ENCODE measurements around the gene NPFFR1. TPM values are rescaled to one million over a fixed set of nuclear protein-coding genes. Genes with fewer than 3 reads are reported as not detected.
"Not testable (repeated sequence)": the region's sequence is repeated elsewhere in the genome, so short reads cannot be mapped to it uniquely, and the experiment has no call there.

NPFFR1 gene
- total RNA-seq, 1 donor from 2014 or later = not detected

GRCh38 chr10:70232859-70233108, 51.0 kb downstream of the NPFFR1 start:
- no peaks in the 10 kb centered on the region for H3K9me3 Mint-ChIP-seq (ENCODE audit: unreplicated experiment)
- H3K4me3 Mint-ChIP-seq (ENCODE audit: unreplicated experiment) = peak overlapping the region; percentile 97
- peaks cover 29% of the 10 kb centered on the region for H3K4me1 Mint-ChIP-seq (ENCODE audit: unreplicated experiment)
- H3K27ac Mint-ChIP-seq (ENCODE audit: unreplicated experiment) = peak overlapping the region; percentile 94
- H3K27me3 Mint-ChIP-seq (ENCODE audit: unreplicated experiment) = no peaks in the 10 kb centered on the region
- no peak for TF ChIP-seq CTCF (IDR thresholded peaks at IDR 0.05)
- peaks cover 4% of the 10 kb centered on the region for H3K36me3 Mint-ChIP-seq (ENCODE audit: unreplicated experiment)
- DNase-seq (ENCODE audit: extremely low spot score, unreplicated experiment) = no peak

GRCh38 chr10:70232155-70232858, 51.5 kb downstream of the NPFFR1 start:
- Mint-ChIP-seq H3K4me1 (ENCODE audit: unreplicated experiment) (peaks cover 31% of the 10 kb centered on the region), H3K4me3 (ENCODE audit: unreplicated experiment) (peak overlapping the region; percentile 97), H3K36me3 (ENCODE audit: unreplicated experiment) (peaks cover 4% of the 10 kb centered on the region), H3K27me3 (ENCODE audit: unreplicated experiment) (no peaks in the 10 kb centered on the region), H3K9me3 (ENCODE audit: unreplicated experiment) (no peaks in the 10 kb centered on the region), H3K27ac (ENCODE audit: unreplicated experiment) (peak overlapping the region; percentile 94)
- TF ChIP-seq CTCF (IDR thresholded peaks at IDR 0.05) = no peak
- DNase-seq (ENCODE audit: extremely low spot score, unreplicated experiment) = no peak

GRCh38 chr10:70228491-70228890, 55.3 kb downstream of the NPFFR1 start:
- TF ChIP-seq CTCF (IDR thresholded peaks at IDR 0.05) = no peak
- Mint-ChIP-seq H3K36me3 (ENCODE audit: unreplicated experiment) (peaks cover 4% of the 10 kb centered on the region), H3K9me3 (ENCODE audit: unreplicated experiment) (no peaks in the 10 kb centered on the region), H3K27me3 (ENCODE audit: unreplicated experiment) (no peaks in the 10 kb centered on the region), H3K27ac (ENCODE audit: unreplicated experiment) (no peak overlapping the region), H3K4me3 (ENCODE audit: unreplicated experiment) (no peak overlapping the region), H3K4me1 (ENCODE audit: unreplicated experiment) (peaks cover 24% of the 10 kb centered on the region)
- DNase-seq (ENCODE audit: extremely low spot score, unreplicated experiment) = no peak

- DNase-seq (ENCODE audit: extremely low spot score, unreplicated experiment) = no peak
- no peak overlapping the region for H3K4me3 Mint-ChIP-seq (ENCODE audit: unreplicated experiment)
- TF ChIP-seq CTCF (IDR thresholded peaks at IDR 0.05) = no peak
- peak overlapping the region; percentile 41 for H3K27ac Mint-ChIP-seq (ENCODE audit: unreplicated experiment)
- no peaks in the 10 kb centered on the region for H3K27me3 Mint-ChIP-seq (ENCODE audit: unreplicated experiment)
- peaks cover 22% of the 10 kb centered on the region for H3K4me1 Mint-ChIP-seq (ENCODE audit: unreplicated experiment)
- H3K9me3 Mint-ChIP-seq (ENCODE audit: unreplicated experiment) = no peaks in the 10 kb centered on the region
- peaks cover 7% of the 10 kb centered on the region for H3K36me3 Mint-ChIP-seq (ENCODE audit: unreplicated experiment)
These were observed 56.1 kb downstream of the NPFFR1 start for GRCh38 chr10:70227548-70228320.

- no peak overlapping the region for H3K4me3 Mint-ChIP-seq (ENCODE audit: unreplicated experiment)
- TF ChIP-seq CTCF (IDR thresholded peaks at IDR 0.05) = no peak
- no peaks in the 10 kb centered on the region for H3K27me3 Mint-ChIP-seq (ENCODE audit: unreplicated experiment)
- H3K9me3 Mint-ChIP-seq (ENCODE audit: unreplicated experiment) = no peaks in the 10 kb centered on the region
- H3K4me1 Mint-ChIP-seq (ENCODE audit: unreplicated experiment) = peaks cover 18% of the 10 kb centered on the region
- no peak for DNase-seq (ENCODE audit: extremely low spot score, unreplicated experiment)
- peak overlapping the region; percentile 7 for H3K27ac Mint-ChIP-seq (ENCODE audit: unreplicated experiment)
- peaks cover 7% of the 10 kb centered on the region for H3K36me3 Mint-ChIP-seq (ENCODE audit: unreplicated experiment)
These were observed 60.1 kb downstream of the NPFFR1 start for GRCh38 chr10:70223728-70224127.

- not testable (repeated sequence) for H3K9me3 Mint-ChIP-seq (ENCODE audit: unreplicated experiment); H3K27ac Mint-ChIP-seq (ENCODE audit: unreplicated experiment); H3K4me3 Mint-ChIP-seq (ENCODE audit: unreplicated experiment); DNase-seq (ENCODE audit: extremely low spot score, unreplicated experiment); H3K27me3 Mint-ChIP-seq (ENCODE audit: unreplicated experiment); H3K36me3 Mint-ChIP-seq (ENCODE audit: unreplicated experiment)
- H3K4me1 Mint-ChIP-seq (ENCODE audit: unreplicated experiment) = peaks cover 14% of the 10 kb centered on the region
These were observed 60.9 kb downstream of the NPFFR1 start for GRCh38 chr10:70222811-70223447.
